Omental fat pad (tissue), 4 donors: ENCODE results near the gene MYH3. TPM values are rescaled to one million over a fixed set of nuclear protein-coding genes. Genes with fewer than 3 reads are reported as not detected.
A peak's percentile ranks its signal among the peaks of the same experiment; 100 is the strongest.

Experiments
- ATAC-seq: fragments of 150-250 bp; one replicate; pipeline ENCODE4 v1.9.1; 2016; ENCODE audit warnings: mild to moderate bottlenecking, moderate library complexity; ENCODE audit not compliant: low FRiP score
- DNase-seq: peaks from one replicate; pipeline ENCODE4 v3.0.0-alpha.2; 2019; ENCODE audit warnings: low spot score
- total RNA-seq, 4 donors: library from RNA; depleted of rRNA; stranded (reverse); fragments of >200 nt; gene quantifications; one replicate each; pipeline ENCODE4 v1.1.0, GENCODE V29; 2016
- TF ChIP-seq, protein P1 (sequence below), 3 donors: fragments of 450-650 bp; IDR thresholded peaks; one replicate each; pipeline ENCODE4 v1.5.1; 2016 to 2017; ENCODE audit warnings: antibody characterized with exemption in 3 of 3, mild to moderate bottlenecking in 3 of 3, moderate library complexity in 2 of 3

The MYH3 gene
- total RNA-seq, 4 donors from 2014 or later = 2.3 to 2.8 (median 2.5) TPM

DNA sequence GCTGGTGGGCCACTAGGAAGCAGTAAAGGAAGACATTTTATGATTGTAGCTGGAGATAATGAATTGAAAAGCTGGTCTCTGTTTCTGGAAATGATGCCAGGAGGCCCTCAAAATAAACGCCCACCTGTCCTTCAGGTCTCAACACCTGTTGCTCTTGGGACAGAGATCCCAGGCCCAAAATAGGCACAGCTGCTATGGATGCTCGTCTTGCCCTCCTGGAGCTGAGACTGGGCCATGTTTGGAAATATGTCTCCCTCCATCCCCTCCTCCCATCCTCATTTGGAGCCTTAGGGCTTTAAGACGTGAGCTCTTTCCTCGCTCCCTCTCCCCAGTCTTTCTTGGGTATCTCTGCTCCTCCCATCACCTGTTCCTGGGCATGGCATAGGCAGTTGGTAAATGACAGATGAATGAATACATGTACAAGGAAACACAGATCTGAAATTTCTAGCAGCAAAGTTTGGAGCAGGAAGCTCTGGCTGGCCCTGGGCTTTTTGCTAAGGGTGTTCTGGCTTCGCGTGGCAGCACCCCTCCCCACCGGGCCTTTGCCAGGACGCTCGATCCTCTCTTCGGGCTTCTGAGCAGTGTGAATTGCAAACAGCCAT is 33.3 kb downstream of the MYH3 start:
- no peak for ATAC-seq
- TF ChIP-seq, protein P1, sequence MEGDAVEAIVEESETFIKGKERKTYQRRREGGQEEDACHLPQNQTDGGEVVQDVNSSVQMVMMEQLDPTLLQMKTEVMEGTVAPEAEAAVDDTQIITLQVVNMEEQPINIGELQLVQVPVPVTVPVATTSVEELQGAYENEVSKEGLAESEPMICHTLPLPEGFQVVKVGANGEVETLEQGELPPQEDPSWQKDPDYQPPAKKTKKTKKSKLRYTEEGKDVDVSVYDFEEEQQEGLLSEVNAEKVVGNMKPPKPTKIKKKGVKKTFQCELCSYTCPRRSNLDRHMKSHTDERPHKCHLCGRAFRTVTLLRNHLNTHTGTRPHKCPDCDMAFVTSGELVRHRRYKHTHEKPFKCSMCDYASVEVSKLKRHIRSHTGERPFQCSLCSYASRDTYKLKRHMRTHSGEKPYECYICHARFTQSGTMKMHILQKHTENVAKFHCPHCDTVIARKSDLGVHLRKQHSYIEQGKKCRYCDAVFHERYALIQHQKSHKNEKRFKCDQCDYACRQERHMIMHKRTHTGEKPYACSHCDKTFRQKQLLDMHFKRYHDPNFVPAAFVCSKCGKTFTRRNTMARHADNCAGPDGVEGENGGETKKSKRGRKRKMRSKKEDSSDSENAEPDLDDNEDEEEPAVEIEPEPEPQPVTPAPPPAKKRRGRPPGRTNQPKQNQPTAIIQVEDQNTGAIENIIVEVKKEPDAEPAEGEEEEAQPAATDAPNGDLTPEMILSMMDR (IDR thresholded peaks at IDR 0.05) = no peak
- DNase-seq = no peak

DNA sequence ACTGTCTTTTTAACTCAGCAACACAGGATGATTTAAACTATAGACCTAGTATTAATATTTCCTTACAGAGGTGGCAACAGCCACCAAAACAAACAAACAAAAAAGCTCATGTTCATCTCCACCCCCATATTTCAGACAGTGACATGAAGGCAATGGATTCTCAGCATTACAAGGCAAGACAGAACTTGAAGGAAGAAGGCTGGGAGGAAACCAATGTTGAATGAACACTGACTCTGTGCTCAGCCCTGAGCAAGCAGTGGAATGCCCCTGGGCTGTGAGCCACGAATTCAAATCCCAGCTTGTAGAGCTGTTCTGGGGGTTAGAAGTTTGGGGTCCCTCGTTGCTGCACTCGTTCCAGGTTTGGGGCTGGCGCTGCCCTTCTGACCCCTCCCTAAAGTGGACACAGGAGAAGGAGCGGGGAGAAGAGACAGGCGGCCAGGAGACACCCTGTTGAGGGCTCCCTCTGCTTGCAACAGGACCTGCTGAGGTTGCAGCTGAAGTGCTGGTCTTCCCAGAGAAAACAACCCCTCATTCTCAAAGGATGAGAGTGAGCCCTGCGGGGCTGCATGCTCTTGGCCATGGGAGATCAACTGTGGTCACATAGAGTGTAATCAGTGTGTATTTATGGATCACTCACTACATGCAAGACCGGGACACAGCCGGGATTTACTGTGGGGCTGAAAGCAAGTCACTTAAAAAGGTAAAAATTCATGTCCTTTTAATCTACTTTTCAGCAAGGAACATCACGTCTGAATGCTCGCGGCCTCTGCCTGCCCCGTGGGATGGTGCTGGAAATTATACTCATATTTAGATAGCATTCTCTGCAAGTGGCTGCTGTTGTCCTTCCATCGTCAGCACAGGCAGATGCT is 34.3 kb downstream of the MYH3 start:
- ATAC-seq (no peak), DNase-seq (no peak)
- TF ChIP-seq, protein P1 (IDR thresholded peaks at IDR 0.05) = no peak

DNA sequence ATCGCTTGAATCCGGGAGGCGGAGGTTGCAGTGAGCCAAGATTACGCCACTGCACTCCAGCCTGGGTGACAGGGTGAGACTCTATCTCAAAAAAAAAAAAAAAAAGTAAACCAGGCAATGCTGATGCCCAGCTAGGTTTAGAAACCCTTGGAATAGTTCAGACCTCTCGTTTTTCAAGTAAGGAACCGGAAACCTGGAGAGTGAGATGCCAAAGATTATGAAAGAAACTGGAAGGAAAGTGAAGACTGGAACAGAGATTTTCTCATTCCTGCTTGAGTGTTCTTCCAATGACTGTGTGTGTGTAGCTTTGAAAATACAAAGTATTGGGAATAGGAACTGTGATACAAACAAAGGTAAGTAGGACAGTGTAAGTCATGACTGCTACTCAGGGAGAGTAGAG is 35.7 kb downstream of the MYH3 start:
- no peak for DNase-seq
- TF ChIP-seq, protein P1 (IDR thresholded peaks at IDR 0.05) = no peak
- ATAC-seq = no peak

DNA sequence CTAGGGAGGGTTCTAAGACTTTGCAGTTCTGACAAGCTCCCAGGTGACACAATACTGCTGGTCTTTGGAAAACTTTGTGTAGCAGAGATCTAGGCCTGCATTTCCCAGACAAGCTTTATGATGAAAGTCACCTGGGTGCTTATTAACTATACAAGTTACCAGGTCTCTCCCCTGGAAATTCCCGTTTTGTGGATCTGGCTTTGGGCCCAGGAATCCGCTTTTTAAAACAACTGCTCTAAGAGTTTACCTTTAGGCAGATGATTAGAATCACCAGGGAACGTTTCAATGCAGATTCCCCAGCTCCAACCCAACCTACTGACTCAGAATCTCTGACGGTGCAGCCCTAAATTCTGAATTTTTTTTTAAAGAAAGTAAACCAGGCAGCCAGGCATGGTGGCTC is 36.3 kb downstream of the MYH3 start:
- no peak for ATAC-seq
- no peak for DNase-seq
- TF ChIP-seq, protein P1 (IDR thresholded peaks at IDR 0.05) = no peak

DNA sequence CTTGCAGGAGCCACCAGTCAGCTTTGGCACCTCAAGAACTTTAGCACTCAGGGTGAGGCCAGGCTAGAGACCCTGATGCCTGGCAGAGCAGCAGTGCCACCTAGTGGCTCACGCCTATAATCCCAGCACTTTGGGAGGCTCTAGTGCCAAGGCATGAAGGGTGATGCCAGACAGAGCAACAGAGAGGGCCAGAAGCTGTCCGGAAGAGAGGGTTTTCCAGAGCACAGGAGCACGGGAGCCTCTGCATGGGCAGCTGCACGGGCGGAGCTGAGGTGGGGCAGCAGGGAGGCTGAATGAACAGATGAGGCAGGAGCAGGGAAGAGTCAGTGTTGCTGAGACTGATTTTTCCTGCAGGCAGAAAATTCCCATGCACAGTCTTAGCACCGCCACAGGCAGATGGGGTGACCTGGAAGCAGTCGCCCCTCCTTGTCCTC is 38.9 kb downstream of the MYH3 start:
- ATAC-seq = peak; percentile 84
- TF ChIP-seq, protein P1 (IDR thresholded peaks at IDR 0.05) = no peak
- DNase-seq = no peak

DNA sequence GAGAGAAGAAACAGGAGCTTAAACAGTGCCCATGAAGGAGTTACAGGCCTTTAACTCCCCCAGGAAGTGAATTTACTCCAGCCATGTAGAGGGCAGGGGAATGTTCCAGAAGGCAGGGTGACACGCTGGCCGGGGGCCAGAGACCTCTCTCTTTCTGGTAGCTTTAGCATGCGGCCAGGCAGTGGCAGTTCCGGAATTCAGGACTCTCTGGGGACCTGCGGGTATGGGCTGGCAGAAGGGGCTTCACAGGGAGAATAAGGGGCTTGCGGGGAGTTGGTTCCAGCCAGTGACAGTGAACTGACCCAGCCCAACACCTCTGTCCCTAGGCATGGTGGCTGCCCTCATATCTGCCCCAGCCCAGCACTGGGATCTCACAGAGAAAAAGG is 40.0 kb downstream of the MYH3 start:
- no peak for ATAC-seq
- TF ChIP-seq, protein P1 (IDR thresholded peaks at IDR 0.05) = no peak
- DNase-seq = no peak
